PC-9 (cell line): ENCODE results near the gene TSNAX.

Experiments used
- CTCF ChIP-seq: fragments of 200-600 bp; sonication (generic); conservative IDR thresholded peaks from 2 replicates; pipeline ENCODE4 v1.6.1; 2017; ENCODE audit warnings: mixed run types, antibody characterized with exemption, mild to moderate bottlenecking, moderate library complexity
- EZH2 ChIP-seq: fragments of 200-600 bp; sonication (generic); IDR thresholded peaks from 2 replicates; pipeline ENCODE4 v1.8.0; 2017; ENCODE audit warnings: antibody characterized with exemption, low read depth

- no peak for TF ChIP-seq CTCF
- TF ChIP-seq EZH2: no peak
Observed at GRCh38 chr1:231583376-231583775, 54.9 kb downstream of the TSNAX start.
